ENCODE data around the gene CHST5.
"Not testable (repeated sequence)": the region's sequence is repeated elsewhere in the genome, so short reads cannot be mapped to it uniquely, and the experiment has no call there.

The CHST5 gene

DNA sequence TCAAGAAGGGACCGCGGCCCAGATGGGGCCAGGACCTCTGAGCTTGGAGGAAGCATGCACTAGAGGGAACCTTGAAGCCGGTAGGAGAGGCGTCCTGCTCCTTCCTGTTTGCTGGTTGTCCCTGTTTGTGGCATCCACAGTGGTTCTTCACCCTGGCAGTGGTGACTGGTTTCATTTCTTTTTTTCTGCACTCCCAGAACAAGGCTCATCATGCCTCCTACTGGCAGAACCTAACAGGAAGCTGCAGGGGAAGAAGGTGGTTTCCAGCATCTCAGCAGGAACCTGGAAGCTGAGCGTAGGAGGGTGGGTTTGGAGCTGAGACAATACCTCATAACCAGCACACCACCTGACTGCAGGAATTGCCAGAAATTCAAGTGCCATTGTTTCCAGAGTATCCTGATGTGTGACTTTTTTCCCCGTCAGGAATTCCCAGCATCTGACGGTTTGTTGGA, 14.3 kb upstream of the CHST5 start:
- Histone ChIP-seq H3K27me3 (ENCODE audit: control insufficient read depth in 3 of 3, insufficient read depth in 3 of 3, low read depth in 1 of 3, low read length in 3 of 3) (no peaks in the 10 kb centered on the region), H3K4me1 (ENCODE audit: control insufficient read depth in 2 of 2, insufficient read depth in 1 of 2, low read depth in 1 of 2, low read length in 2 of 2) (peaks cover 0 to 2% of the 10 kb centered on the region in 2 donors), H4K8ac (ENCODE audit: low read depth, low read length) (no peak overlapping the region), H3K14ac (ENCODE audit: low read length) (no peak overlapping the region), H2AFZ (ENCODE audit: low read length) (no peak overlapping the region), H3K27ac (replicated peaks; ENCODE audit: low read length) (no peak overlapping the region), H3K23ac (ENCODE audit: low read depth, low read length, poor library complexity) (no peak overlapping the region), H3K9ac (ENCODE audit: low read depth, low read length, poor library complexity) (no peak overlapping the region), H3K9me3 (replicated peaks in 1 of 2; ENCODE audit: control insufficient read depth in 2 of 2, insufficient read depth in 1 of 2, low read depth in 1 of 2, low read length in 2 of 2) (no peaks in the 10 kb centered on the region), H2BK12ac (ENCODE audit: low read length) (no peak overlapping the region), H2BK15ac (ENCODE audit: low read length) (no peak overlapping the region), H3K4me2 (ENCODE audit: insufficient read depth, low read length, poor library complexity, severe bottlenecking) (no peak overlapping the region), H3K4ac (ENCODE audit: low read length) (no peak overlapping the region), H3K18ac (ENCODE audit: low read length) (no peak overlapping the region), H3K36me3 (replicated peaks in 1 of 2; ENCODE audit: control insufficient read depth in 2 of 2, insufficient read depth in 2 of 2, low read length in 2 of 2) (peaks cover 0 to 3% of the 10 kb centered on the region in 2 donors), H4K91ac (ENCODE audit: low read depth, low read length, poor library complexity) (no peak overlapping the region), H2AK5ac (ENCODE audit: low read depth, low read length) (no peak overlapping the region), H3K4me3 (ENCODE audit: low read length in 2 of 2) (no peak overlapping the region), H3K79me1 (ENCODE audit: low read depth, low read length) (peaks cover 1% of the 10 kb centered on the region), H2BK5ac (ENCODE audit: low read length) (no peak overlapping the region), H2BK120ac (ENCODE audit: low read depth, low read length) (no peak overlapping the region)
- DNase-seq (ENCODE audit: low spot score), result no peak
- no CpG with 5 or more reads among the region's 7 CpGs for WGBS, 2 donors (ENCODE audit: extremely low coverage in 2 of 2, insufficient read length in 2 of 2, insufficient replicate concordance in 1 of 2)

DNA sequence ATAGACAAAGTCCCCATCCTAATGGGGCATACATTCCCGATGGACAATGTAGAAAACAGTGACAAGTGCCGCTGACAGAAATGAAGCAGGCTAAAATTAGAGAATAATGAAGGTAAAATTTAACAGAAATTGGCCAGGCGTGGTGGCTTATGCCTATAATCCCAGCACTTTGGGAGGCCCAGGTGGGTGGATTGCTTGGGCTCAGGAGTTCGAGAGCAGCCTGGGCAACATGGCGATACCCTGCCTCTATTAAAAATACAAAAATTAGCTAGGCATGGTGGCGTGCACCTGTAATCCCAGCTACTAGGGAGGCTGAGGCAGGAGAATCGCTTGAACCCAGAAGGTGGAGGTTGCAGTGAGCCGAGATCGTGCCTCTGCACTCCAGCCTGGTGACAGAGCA, 12.5 kb upstream of the CHST5 start:
- not testable (repeated sequence) for H2BK12ac ChIP-seq (ENCODE audit: low read length); H2BK5ac ChIP-seq (ENCODE audit: low read length); H3K4me3 ChIP-seq (ENCODE audit: low read length in 2 of 2); H3K4me1 ChIP-seq (ENCODE audit: control insufficient read depth in 2 of 2, insufficient read depth in 1 of 2, low read depth in 1 of 2, low read length in 2 of 2); H3K27me3 ChIP-seq (ENCODE audit: control insufficient read depth in 3 of 3, insufficient read depth in 3 of 3, low read depth in 1 of 3, low read length in 3 of 3); H3K27ac ChIP-seq (replicated peaks; ENCODE audit: low read length); H3K4me2 ChIP-seq (ENCODE audit: insufficient read depth, low read length, poor library complexity, severe bottlenecking); H3K79me1 ChIP-seq (ENCODE audit: low read depth, low read length); H2BK15ac ChIP-seq (ENCODE audit: low read length); H3K4ac ChIP-seq (ENCODE audit: low read length); H3K14ac ChIP-seq (ENCODE audit: low read length); H3K18ac ChIP-seq (ENCODE audit: low read length); H3K23ac ChIP-seq (ENCODE audit: low read depth, low read length, poor library complexity); H2AFZ ChIP-seq (ENCODE audit: low read length); H2AK5ac ChIP-seq (ENCODE audit: low read depth, low read length); DNase-seq (ENCODE audit: low spot score); H2BK120ac ChIP-seq (ENCODE audit: low read depth, low read length); H3K9ac ChIP-seq (ENCODE audit: low read depth, low read length, poor library complexity); H3K9me3 ChIP-seq (replicated peaks in 1 of 2; ENCODE audit: control insufficient read depth in 2 of 2, insufficient read depth in 1 of 2, low read depth in 1 of 2, low read length in 2 of 2); H4K91ac ChIP-seq (ENCODE audit: low read depth, low read length, poor library complexity); H4K8ac ChIP-seq (ENCODE audit: low read depth, low read length)
- WGBS, 2 donors (ENCODE audit: extremely low coverage in 2 of 2, insufficient read length in 2 of 2, insufficient replicate concordance in 1 of 2), result no CpG with 5 or more reads among the region's 9 CpGs
- peaks cover 4 to 15% of the 10 kb centered on the region in 2 donors for H3K36me3 ChIP-seq (replicated peaks in 1 of 2; ENCODE audit: control insufficient read depth in 2 of 2, insufficient read depth in 2 of 2, low read length in 2 of 2)

DNA sequence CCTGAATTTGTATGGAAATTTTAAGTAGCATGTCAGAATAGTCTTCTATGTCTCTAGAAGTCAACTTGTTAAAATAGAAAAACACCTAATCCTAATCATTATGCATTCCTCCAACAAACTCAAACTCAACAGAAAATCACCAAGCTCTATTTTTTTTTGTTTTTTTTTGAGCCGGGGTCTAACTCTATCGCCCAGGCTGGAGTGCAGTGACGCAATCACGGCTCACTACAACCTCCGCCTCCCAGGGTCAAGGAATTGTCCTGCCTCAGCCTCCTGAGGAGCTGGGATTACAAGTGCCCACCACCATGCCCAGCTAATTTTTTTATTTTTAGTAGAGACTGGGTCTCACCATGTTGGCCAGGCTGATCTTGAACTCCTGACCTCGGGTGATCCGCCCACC, 10.4 kb upstream of the CHST5 start:
- Histone ChIP-seq H4K8ac (ENCODE audit: low read depth, low read length) (no peak overlapping the region), H2BK15ac (ENCODE audit: low read length) (no peak overlapping the region), H2BK5ac (ENCODE audit: low read length) (no peak overlapping the region), H3K4ac (ENCODE audit: low read length) (no peak overlapping the region), H3K14ac (ENCODE audit: low read length) (no peak overlapping the region), H3K23ac (ENCODE audit: low read depth, low read length, poor library complexity) (no peak overlapping the region), H2AFZ (ENCODE audit: low read length) (no peak overlapping the region), H2BK120ac (ENCODE audit: low read depth, low read length) (no peak overlapping the region), H4K91ac (ENCODE audit: low read depth, low read length, poor library complexity) (no peak overlapping the region), H3K18ac (ENCODE audit: low read length) (no peak overlapping the region), H2BK12ac (ENCODE audit: low read length) (no peak overlapping the region), H3K27me3 (ENCODE audit: control insufficient read depth in 3 of 3, insufficient read depth in 3 of 3, low read depth in 1 of 3, low read length in 3 of 3) (no peaks in the 10 kb centered on the region), H3K79me1 (ENCODE audit: low read depth, low read length) (peaks cover 1% of the 10 kb centered on the region), H3K4me1 (ENCODE audit: control insufficient read depth in 2 of 2, insufficient read depth in 1 of 2, low read depth in 1 of 2, low read length in 2 of 2) (no peaks in the 10 kb centered on the region), H3K9ac (ENCODE audit: low read depth, low read length, poor library complexity) (no peak overlapping the region), H3K9me3 (replicated peaks in 1 of 2; ENCODE audit: control insufficient read depth in 2 of 2, insufficient read depth in 1 of 2, low read depth in 1 of 2, low read length in 2 of 2) (no peaks in the 10 kb centered on the region), H3K4me2 (ENCODE audit: insufficient read depth, low read length, poor library complexity, severe bottlenecking) (no peak overlapping the region), H3K36me3 (replicated peaks in 1 of 2; ENCODE audit: control insufficient read depth in 2 of 2, insufficient read depth in 2 of 2, low read length in 2 of 2) (peaks cover 6 to 32% of the 10 kb centered on the region in 2 donors), H3K27ac (replicated peaks; ENCODE audit: low read length) (no peak overlapping the region), H2AK5ac (ENCODE audit: low read depth, low read length) (no peak overlapping the region), H3K4me3 (ENCODE audit: low read length in 2 of 2) (no peak overlapping the region)
- no peak for DNase-seq (ENCODE audit: low spot score)
- no CpG with 5 or more reads among the region's 7 CpGs for WGBS, 2 donors (ENCODE audit: extremely low coverage in 2 of 2, insufficient read length in 2 of 2, insufficient replicate concordance in 1 of 2)

DNA sequence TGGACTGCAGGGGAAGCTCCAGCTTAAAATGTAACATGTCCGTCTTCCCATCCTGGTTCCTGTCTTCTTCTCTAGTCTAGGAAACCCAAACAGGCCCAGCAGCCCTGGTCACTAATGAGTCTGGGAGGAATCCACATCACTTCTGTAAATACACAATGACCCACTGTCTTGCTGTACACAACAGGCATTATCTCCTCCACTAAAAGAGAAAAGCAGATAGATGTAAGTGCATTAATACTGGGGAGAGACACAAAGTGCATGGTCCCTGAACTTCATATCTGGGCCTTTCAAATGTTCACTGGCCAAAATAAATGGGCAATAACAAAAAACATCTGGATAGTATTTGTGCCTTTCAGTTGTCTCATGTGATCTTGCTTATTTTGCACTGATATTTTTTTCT, 10.0 kb upstream of the CHST5 start:
- not testable (repeated sequence) for H4K8ac ChIP-seq (ENCODE audit: low read depth, low read length); H2AFZ ChIP-seq (ENCODE audit: low read length); H3K23ac ChIP-seq (ENCODE audit: low read depth, low read length, poor library complexity); H3K4me3 ChIP-seq (ENCODE audit: low read length in 2 of 2); H2BK5ac ChIP-seq (ENCODE audit: low read length); H2BK12ac ChIP-seq (ENCODE audit: low read length); H2BK15ac ChIP-seq (ENCODE audit: low read length); H3K4ac ChIP-seq (ENCODE audit: low read length); H2AK5ac ChIP-seq (ENCODE audit: low read depth, low read length); H3K27ac ChIP-seq (replicated peaks; ENCODE audit: low read length); H3K14ac ChIP-seq (ENCODE audit: low read length); H3K27me3 ChIP-seq (ENCODE audit: control insufficient read depth in 3 of 3, insufficient read depth in 3 of 3, low read depth in 1 of 3, low read length in 3 of 3); H3K9ac ChIP-seq (ENCODE audit: low read depth, low read length, poor library complexity); DNase-seq (ENCODE audit: low spot score); H3K9me3 ChIP-seq (replicated peaks in 1 of 2; ENCODE audit: control insufficient read depth in 2 of 2, insufficient read depth in 1 of 2, low read depth in 1 of 2, low read length in 2 of 2); H3K79me1 ChIP-seq (ENCODE audit: low read depth, low read length); H2BK120ac ChIP-seq (ENCODE audit: low read depth, low read length); H3K4me2 ChIP-seq (ENCODE audit: insufficient read depth, low read length, poor library complexity, severe bottlenecking); H3K4me1 ChIP-seq (ENCODE audit: control insufficient read depth in 2 of 2, insufficient read depth in 1 of 2, low read depth in 1 of 2, low read length in 2 of 2); H4K91ac ChIP-seq (ENCODE audit: low read depth, low read length, poor library complexity); H3K18ac ChIP-seq (ENCODE audit: low read length)
- WGBS, 2 donors (ENCODE audit: extremely low coverage in 2 of 2, insufficient read length in 2 of 2, insufficient replicate concordance in 1 of 2), result no CpG with 5 or more reads among the region's 1 CpG
- peaks cover 6 to 33% of the 10 kb centered on the region in 2 donors for H3K36me3 ChIP-seq (replicated peaks in 1 of 2; ENCODE audit: control insufficient read depth in 2 of 2, insufficient read depth in 2 of 2, low read length in 2 of 2)

All from neuronal stem cell (in vitro differentiated cells).